Measurements from ENCODE around the gene ACKR3.

ACKR3 gene

GRCh38 chr2:236587861-236588815 lies 18.5 kb downstream of the ACKR3 start:
- DNase-seq (ENCODE audit: low read depth) = no peak

GRCh38 chr2:236588932-236589592 lies 19.4 kb downstream of the ACKR3 start:
- DNase-seq (ENCODE audit: low read depth) = no peak

DNA sequence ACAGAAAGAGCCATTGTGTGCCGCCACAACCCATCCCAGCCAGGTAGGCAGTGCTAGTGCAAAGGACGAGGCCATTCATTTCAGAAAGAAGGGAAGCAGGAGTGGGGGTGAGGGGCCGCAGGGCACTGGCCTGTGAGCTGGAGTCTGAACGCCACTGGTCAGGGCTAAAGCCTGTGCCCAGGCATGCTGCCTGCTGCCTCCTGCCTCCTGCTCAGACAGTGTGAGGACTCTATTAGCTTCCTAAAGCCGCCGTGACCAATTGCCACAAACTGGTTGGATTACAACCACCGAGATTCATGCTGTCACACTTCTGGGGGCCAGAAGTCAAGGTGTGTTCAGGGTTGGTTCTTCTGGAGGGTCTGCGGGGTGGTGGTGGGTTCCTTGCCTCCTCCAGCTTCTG lies 21.2 kb downstream of the ACKR3 start:
- DNase-seq (ENCODE audit: low read depth) = no peak

DNA sequence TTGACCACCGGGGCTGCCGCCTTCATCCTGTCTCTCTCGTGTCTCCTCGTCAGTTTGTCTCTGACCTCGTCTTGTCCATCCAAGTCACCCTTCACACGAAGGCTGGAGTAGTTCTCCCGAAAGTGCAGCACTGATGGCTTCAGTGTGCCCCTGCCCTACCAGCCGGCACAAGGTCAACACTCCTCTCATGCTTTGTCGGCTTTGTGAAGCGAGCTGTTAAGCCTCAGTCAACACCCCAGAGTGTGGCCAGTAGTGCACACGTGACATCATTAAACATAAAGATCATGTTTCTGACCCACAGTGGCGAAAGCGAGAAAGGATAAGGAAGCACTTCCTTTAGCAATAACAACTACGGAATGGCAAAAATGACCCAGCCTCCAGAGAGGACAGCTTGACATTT lies 23.2 kb downstream of the ACKR3 start:
- no peak for DNase-seq (ENCODE audit: low read depth)

GRCh38 chr2:236593531-236593930 lies 23.9 kb downstream of the ACKR3 start:
- DNase-seq (ENCODE audit: low read depth) = no peak

GRCh38 chr2:236593956-236594355 lies 24.3 kb downstream of the ACKR3 start:
- no peak for DNase-seq (ENCODE audit: low read depth)

- DNase-seq (ENCODE audit: low read depth) = no peak
Measured at GRCh38 chr2:236597629-236598028, 28.0 kb downstream of the ACKR3 start.

DNA sequence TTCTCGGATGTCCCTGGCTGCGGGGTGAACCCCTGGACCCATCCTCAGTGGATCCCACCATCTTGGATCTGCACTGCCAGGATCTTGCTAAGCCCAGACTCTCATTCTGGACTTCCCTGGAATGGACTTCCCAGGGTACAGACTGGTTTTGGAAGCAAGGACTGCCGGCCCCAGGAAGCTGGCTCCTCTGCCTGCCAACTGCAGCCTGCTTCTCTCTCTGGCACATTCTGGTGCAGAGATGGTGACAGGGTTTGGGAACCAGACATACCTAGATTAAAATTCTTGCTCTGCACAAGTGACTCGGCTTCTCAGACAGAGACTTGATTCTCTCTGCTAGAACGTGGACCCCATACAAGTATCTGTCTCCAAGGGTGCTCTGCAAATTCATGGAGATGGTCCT lies 29.4 kb downstream of the ACKR3 start:
- no peak for DNase-seq (ENCODE audit: low read depth)

GRCh38 chr2:236600158-236600557 lies 30.5 kb downstream of the ACKR3 start:
- DNase-seq (ENCODE audit: low read depth) = no peak

- no peak for DNase-seq (ENCODE audit: low read depth)
Measured at GRCh38 chr2:236600892-236601291, 31.3 kb downstream of the ACKR3 start.

DNA sequence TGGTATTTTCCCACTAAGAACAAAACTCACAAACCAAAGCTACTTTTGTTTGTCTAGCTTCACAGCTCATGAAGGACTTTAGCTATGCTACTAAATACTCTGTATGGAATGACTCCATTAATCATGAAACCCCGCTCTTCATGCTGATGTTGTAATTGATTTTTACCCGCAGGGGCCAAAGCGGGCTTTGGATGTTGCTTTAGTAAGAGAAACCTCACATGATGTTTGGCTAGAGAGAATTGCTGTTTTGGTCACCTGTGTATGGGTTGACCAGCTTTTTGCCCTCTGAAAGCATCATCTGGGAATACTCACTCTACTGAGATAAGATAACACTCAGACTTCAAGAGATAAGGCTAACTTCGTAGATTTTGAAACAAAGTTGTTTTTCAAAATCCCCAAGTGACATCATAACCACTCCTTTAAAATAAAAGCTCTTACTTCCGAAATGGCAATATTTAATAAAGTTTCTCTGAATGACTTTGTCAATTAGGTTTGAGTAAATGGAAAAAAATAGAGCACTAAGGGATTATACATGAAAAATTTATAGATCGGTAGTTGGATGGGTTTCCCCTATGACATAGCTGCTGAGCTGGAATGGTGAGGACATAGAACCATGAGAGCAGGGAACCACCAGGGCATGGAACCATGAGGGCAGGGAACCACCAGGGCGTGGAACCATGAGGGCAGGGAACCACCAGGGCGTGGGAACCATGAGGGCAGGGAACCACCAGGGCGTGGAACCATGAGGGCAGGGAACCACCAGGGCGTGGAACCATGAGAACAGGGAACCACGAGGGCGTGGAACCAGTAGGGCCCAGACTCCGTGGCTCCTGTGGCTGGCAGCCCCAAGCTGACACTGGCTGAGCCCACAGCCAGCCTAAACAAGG lies 31.9 kb downstream of the ACKR3 start:
- DNase-seq (ENCODE audit: low read depth) = no peak

- DNase-seq (ENCODE audit: low read depth) = no peak
Measured at GRCh38 chr2:236602678-236603077, 33.1 kb downstream of the ACKR3 start.

GRCh38 chr2:236603361-236604015 lies 33.9 kb downstream of the ACKR3 start:
- no peak for DNase-seq (ENCODE audit: low read depth)

GRCh38 chr2:236604575-236605344 lies 35.1 kb downstream of the ACKR3 start:
- no peak for DNase-seq (ENCODE audit: low read depth)

- DNase-seq (ENCODE audit: low read depth) = no peak
Measured at GRCh38 chr2:236605345-236605734, 35.7 kb downstream of the ACKR3 start.

DNA sequence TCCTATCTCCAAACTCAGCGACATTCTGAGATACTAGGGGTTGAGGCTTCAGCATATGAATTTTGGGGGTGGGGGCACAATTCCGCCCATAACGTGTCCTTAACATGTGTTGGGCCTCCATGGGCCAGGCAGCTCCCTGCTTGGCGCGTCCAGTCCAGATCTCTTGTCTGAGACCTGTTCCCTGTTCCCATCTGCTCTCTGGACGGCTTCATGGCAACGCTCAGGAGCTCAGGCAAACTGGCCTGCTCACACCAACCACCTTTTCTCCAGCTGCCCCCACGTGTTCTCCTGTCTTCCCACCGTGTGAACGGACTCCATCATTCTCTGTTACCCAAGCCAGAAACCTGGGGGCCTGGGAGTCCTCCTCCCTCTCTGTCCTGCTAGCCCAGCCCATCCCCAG lies 36.4 kb downstream of the ACKR3 start:
- DNase-seq (ENCODE audit: low read depth) = no peak

DNA sequence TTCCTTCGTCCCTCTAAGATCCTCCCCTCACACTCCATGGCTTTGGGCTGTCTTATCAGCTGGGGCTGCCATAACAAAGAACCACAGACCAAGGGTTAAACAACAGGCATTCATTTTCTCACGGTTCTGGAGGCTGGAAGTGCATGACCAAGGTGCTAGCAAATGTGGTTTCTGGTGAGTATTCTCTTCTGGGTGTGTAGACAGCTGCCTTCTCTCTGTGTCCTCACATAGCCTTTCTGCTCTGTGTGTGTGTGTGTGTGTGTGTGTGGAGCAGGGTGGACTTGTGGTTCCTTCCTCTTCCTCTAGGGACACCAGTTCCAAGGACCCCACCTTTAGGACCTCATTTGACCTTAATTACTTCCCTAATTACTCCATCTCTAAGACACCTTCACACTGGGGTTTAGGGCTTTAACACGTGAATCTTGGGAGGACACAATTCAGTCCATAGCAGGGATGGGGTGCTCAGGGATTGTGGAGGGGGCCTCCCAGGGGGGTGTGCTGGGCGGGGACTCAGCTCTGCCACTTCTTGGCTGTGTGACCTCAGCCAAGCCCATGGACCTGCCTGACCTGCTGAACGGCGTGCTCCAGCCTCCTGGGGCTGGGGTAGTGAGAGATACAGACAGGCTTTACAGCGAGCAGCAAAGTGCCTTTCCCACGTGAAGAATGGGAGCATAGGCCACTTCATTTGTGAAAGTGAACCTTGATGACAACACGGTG lies 38.0 kb downstream of the ACKR3 start:
- DNase-seq (ENCODE audit: low read depth) = peak; percentile 3

GRCh38 chr2:236608188-236608525 lies 38.5 kb downstream of the ACKR3 start:
- DNase-seq (ENCODE audit: low read depth) = no peak

GRCh38 chr2:236608710-236609109 lies 39.1 kb downstream of the ACKR3 start:
- no peak for DNase-seq (ENCODE audit: low read depth)

- DNase-seq (ENCODE audit: low read depth) = peak; percentile 3
Measured at GRCh38 chr2:236610991-236611821, 41.6 kb downstream of the ACKR3 start.
